ENCODE data around the gene LSM2. TPM values are rescaled to one million over a fixed set of nuclear protein-coding genes. Genes with fewer than 3 reads are reported as not detected.

The LSM2 gene
- total and polyA plus RNA-seq, 9 of the 15 experiments (the other 6 are each of a cell fraction or from before 2014, with no cell fraction given) = 154 to 407 (median 223) TPM

- TF ChIP-seq USF1 (CRISPR knock-in tag; IDR thresholded peaks at IDR 0.05) = peak; percentile 38
- no peak for TF ChIP-seq MEF2D (tag; conservative IDR thresholded peaks at IDR 0.05; ENCODE audit: low read depth)
- TF ChIP-seq RCOR1 (IDR thresholded peaks at IDR 0.05; ENCODE audit: borderline replicate concordance in 1 of 2, low read depth in 2 of 2, low read length in 2 of 2) = peak in 1 of 2 experiments; percentile 79; a peak in 2 of 4 replicates
- TF ChIP-seq SMAD4 (CRISPR knock-in tag; conservative IDR thresholded peaks at IDR 0.05) = peak; percentile 85
- TF ChIP-seq ZNF75A (CRISPR knock-in tag; IDR thresholded peaks at IDR 0.05) = no peak
- 0 out of 2 replicates have a peak, but pooled peaks have one; percentile 38 for TF ChIP-seq THAP12 (CRISPR knock-in tag; IDR thresholded peaks at IDR 0.05)
- TF ChIP-seq MTA3 (IDR thresholded peaks at IDR 0.05; ENCODE audit: borderline replicate concordance) = no peak
- peak; percentile 41; the same call in 1 of the 2 replicates for TF ChIP-seq ERF (CRISPR knock-in tag; IDR thresholded peaks at IDR 0.05)
- TF ChIP-seq DMBX1 (CRISPR knock-in tag; IDR thresholded peaks at IDR 0.05; ENCODE audit: borderline replicate concordance) = peak; percentile 83
- no peak for TF ChIP-seq C11orf30 (IDR thresholded peaks at IDR 0.05; ENCODE audit: low read depth)
- TF ChIP-seq STAT6 (CRISPR knock-in tag; IDR thresholded peaks at IDR 0.05) = peak; percentile 88
- TF ChIP-seq CREM (IDR thresholded peaks at IDR 0.05; ENCODE audit: low read depth) = 0 out of 2 replicates have a peak, but pooled peaks have one; percentile 52
- TF ChIP-seq NKRF (IDR thresholded peaks at IDR 0.05; ENCODE audit: borderline replicate concordance) = peak; percentile 66; the same call in 1 of the 2 replicates
- TF ChIP-seq ZNF316 (IDR thresholded peaks at IDR 0.05) = peak; percentile 24; the same call in 1 of the 2 replicates
- peak; percentile 76 for TF ChIP-seq SMAD1 (IDR thresholded peaks at IDR 0.05; ENCODE audit: low read depth, low read length, partially characterized antibody)
- no peak for TF ChIP-seq ZNF217 (CRISPR knock-in tag; IDR thresholded peaks at IDR 0.05)
- peak; percentile 1; the same call in 1 of the 2 replicates for TF ChIP-seq HBP1 (CRISPR knock-in tag; IDR thresholded peaks at IDR 0.05)
- peak; percentile 61; the same call in 1 of the 2 replicates for TF ChIP-seq PHF8 (IDR thresholded peaks at IDR 0.05; ENCODE audit: borderline replicate concordance, low read length)
Measured at GRCh38 chr6:31821301-31822035, 14.7 kb upstream of the LSM2 start (continued).
